GM04504 (cell line): ENCODE measurements around the gene SERPINB2.
"Not testable (repeated sequence)": the region's sequence is repeated elsewhere in the genome, so short reads cannot be mapped to it uniquely, and the experiment has no call there.

Source experiments
- DNase-seq: peaks from one replicate; pipeline ENCODE4 v3.0.0-alpha.2; 2012; ENCODE audit warnings: low read depth

Gene SERPINB2

GRCh38 chr18:63889626-63890025 lies 2.1 kb downstream of the SERPINB2 start:
- DNase-seq: no peak

- no peak for DNase-seq
These were observed 2.9 kb downstream of the SERPINB2 start for GRCh38 chr18:63890237-63890949.

- no peak for DNase-seq
These were observed 3.4 kb downstream of the SERPINB2 start for GRCh38 chr18:63890950-63891304.

- no peak for DNase-seq
These were observed 5.1 kb downstream of the SERPINB2 start for GRCh38 chr18:63892566-63892965.

- no peak for DNase-seq
These were observed 6.7 kb downstream of the SERPINB2 start for GRCh38 chr18:63894106-63894772.

- DNase-seq: no peak
These were observed 7.7 kb downstream of the SERPINB2 start for GRCh38 chr18:63895190-63895589.

GRCh38 chr18:63897072-63897471 lies 9.6 kb downstream of the SERPINB2 start:
- DNase-seq: no peak

- DNase-seq: no peak
These were observed 11.7 kb downstream of the SERPINB2 start for GRCh38 chr18:63899206-63899605.

- DNase-seq: no peak
These were observed 16.5 kb downstream of the SERPINB2 start for GRCh38 chr18:63903851-63904570.

- DNase-seq: no peak
These were observed 17.2 kb downstream of the SERPINB2 start for GRCh38 chr18:63904694-63905093.

GRCh38 chr18:63905361-63905760 lies 17.9 kb downstream of the SERPINB2 start:
- no peak for DNase-seq

- DNase-seq: no peak
These were observed 18.6 kb downstream of the SERPINB2 start for GRCh38 chr18:63906056-63906455.

- no peak for DNase-seq
These were observed 20.2 kb downstream of the SERPINB2 start, which contains the start of gene SERPINB10 for GRCh38 chr18:63907664-63908063. Gene SERPINB10, plus strand, starts transcription at chr18:63907958. Its CDS starts 7,553 bp downstream, at chr18:63915511.

- no peak for DNase-seq
These were observed 21.4 kb downstream of the SERPINB2 start for GRCh38 chr18:63908858-63909257.

GRCh38 chr18:63909870-63910269 lies 22.4 kb downstream of the SERPINB2 start:
- DNase-seq: no peak

GRCh38 chr18:63917817-63918216 lies 30.3 kb downstream of the SERPINB2 start:
- no peak for DNase-seq

- no peak for DNase-seq
These were observed 34.5 kb downstream of the SERPINB2 start for GRCh38 chr18:63922049-63922448.

- peak; percentile 23 for DNase-seq
These were observed 37.0 kb downstream of the SERPINB2 start for GRCh38 chr18:63924551-63924950.

- no peak for DNase-seq
These were observed 40.8 kb downstream of the SERPINB2 start for GRCh38 chr18:63928331-63928730.

GRCh38 chr18:63929369-63929768 lies 41.9 kb downstream of the SERPINB2 start:
- not testable (repeated sequence) for DNase-seq

- DNase-seq: no peak
These were observed 43.4 kb downstream of the SERPINB2 start for GRCh38 chr18:63930773-63931354.

- peak; percentile 64 for DNase-seq
These were observed 48.8 kb downstream of the SERPINB2 start for GRCh38 chr18:63936156-63936931.
